ENCODE results near the gene EFNA5. TPM values are rescaled to one million over a fixed set of nuclear protein-coding genes. Genes with fewer than 3 reads are reported as not detected.

The EFNA5 gene
- total and polyA plus RNA-seq, 10 of the 15 experiments (the other 5 are each of a cell fraction or from before 2014, with no cell fraction given), result 0.19 to 12.6 (median 3.9) TPM

DNA sequence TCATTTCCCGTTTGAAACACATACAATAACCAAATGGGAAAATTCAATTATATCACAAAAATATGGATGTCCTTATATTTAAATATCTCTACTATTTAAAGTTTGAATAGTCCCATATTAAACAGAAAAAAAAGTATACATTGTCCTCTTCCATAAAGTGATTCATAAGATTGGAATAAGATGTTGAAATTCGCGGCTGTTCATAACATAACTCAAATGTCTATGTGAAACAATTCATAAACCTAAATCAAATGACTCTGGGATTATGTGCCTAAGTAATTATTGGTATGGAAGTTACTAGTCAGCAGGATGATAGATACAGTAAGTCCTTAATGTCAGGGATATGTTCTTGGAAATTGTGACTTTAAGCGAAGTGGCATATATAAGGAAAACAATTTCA, 3.9 kb upstream of the EFNA5 start:
- 69% methylated on average over 4 of the region's 4 CpGs for WGBS (ENCODE audit: insufficient coverage, insufficient replicate concordance, low lambda C conversion rate, missing lambda C conversion rate)
- ChIA-PET SMC1A (ENCODE audit: uncharacterized antibody, unreplicated experiment) (interaction anchor here (0.9 to 4.0 kb wide), 18 partner anchors 10 to 569 kb away, joined by 3 to 23 read pairs (median 4); no protein-coding TSS in a partner anchor), CTCF (interaction anchor here (0.6 to 4.1 kb wide), 31 partner anchors 9 to 1405 kb away, joined by 3 to 30 read pairs (median 4); no protein-coding TSS in a partner anchor), POLR2A (no interaction called here), RAD21 (ENCODE audit: unreplicated experiment) (interaction anchor here (1.0 to 2.5 kb wide), 9 partner anchors 10 to 1405 kb away, joined by 3 to 20 read pairs (median 6); no protein-coding TSS in a partner anchor)
- TF ChIP-seq RFX5 (IDR thresholded peaks at IDR 0.05; ENCODE audit: low read depth, low read length), result no peak
- TF ChIP-seq TBL1XR1 (IDR thresholded peaks at IDR 0.05; ENCODE audit: low read depth, low read length), result no peak
- no peak for TF ChIP-seq SMAD1 (IDR thresholded peaks at IDR 0.05; ENCODE audit: low read depth, partially characterized antibody)
- no peak for TF ChIP-seq TCF12 (IDR thresholded peaks at IDR 0.05; ENCODE audit: low read depth, low read length)
- no peak for TF ChIP-seq PRDM15 (CRISPR knock-in tag; IDR thresholded peaks at IDR 0.05)
- no peak for TF ChIP-seq WRNIP1 (IDR thresholded peaks at IDR 0.05; ENCODE audit: borderline replicate concordance, low read depth, low read length)
- TF ChIP-seq KAT2A (conservative IDR thresholded peaks at IDR 0.05; ENCODE audit: control insufficient read depth, low read depth, low read length), result no peak
- no peak for TF ChIP-seq SMARCA5 (IDR thresholded peaks at IDR 0.05)
- no peak for TF ChIP-seq SRF (IDR thresholded peaks at IDR 0.05; ENCODE audit: low read depth in 2 of 2, low read length in 2 of 2)
- TF ChIP-seq NR2C1 (IDR thresholded peaks at IDR 0.05), result no peak
- no peak for TF ChIP-seq KLF5 (IDR thresholded peaks at IDR 0.05; ENCODE audit: partially characterized antibody)
- H3K27ac ChIP-seq (ENCODE audit: control insufficient read depth, insufficient read depth), result no peak overlapping the region
- no peaks in the 10 kb centered on the region for H4K20me1 ChIP-seq (ENCODE audit: control insufficient read depth, insufficient read depth)
- no peak for FAIRE-seq
- ATAC-seq, result no peak
- BruUV-seq (replicated peaks), result no TSS peak
- no peak overlapping the region for H3K9ac ChIP-seq (ENCODE audit: control insufficient read depth, insufficient read depth, low read length)
- H3K4me2 ChIP-seq (ENCODE audit: control insufficient read depth, insufficient read depth), result no peak overlapping the region
- peaks cover 10% of the 10 kb centered on the region for H3K4me1 ChIP-seq (ENCODE audit: control insufficient read depth, insufficient read depth, low read length)
- peaks cover 19% of the 10 kb centered on the region for H3K79me2 ChIP-seq (ENCODE audit: control insufficient read depth, insufficient read depth, low read length)
- H3K4me3 ChIP-seq, result no peak overlapping the region
- no peaks in the 10 kb centered on the region for H3K9me3 ChIP-seq (replicated peaks; ENCODE audit: control insufficient read depth, insufficient read depth, low read length)
- H3K27me3 ChIP-seq (replicated peaks in 1 of 2; ENCODE audit: control insufficient read depth in 2 of 2, insufficient read depth in 2 of 2, low read length in 1 of 2), result peaks cover 0 to 2% of the 10 kb centered on the region in 2 experiments; a peak in 2 of 4 replicates
- intact Hi-C loops (cut with micrococcal nuclease; ENCODE audit: unreplicated experiment) (loop anchor here (5.0 to 10.0 kb wide), 8 partner anchors 197 to 990 kb away; no protein-coding TSS in a partner anchor), in situ Hi-C loops (cut with MboI) (loop anchor here (10.0 kb wide), 1 partner anchor 570 kb away; no protein-coding TSS in a partner anchor)
- no peaks in the 10 kb centered on the region for H3K36me3 ChIP-seq (ENCODE audit: control insufficient read depth in 2 of 2, insufficient read depth in 2 of 2, low read length in 1 of 2)
- no peak for DNase-seq (ENCODE audit: low read depth, low spot score)
- no peak overlapping the region for H2AFZ ChIP-seq (ENCODE audit: control insufficient read depth, low read depth, low read length)
